Measurements from ENCODE around the gene THSD4.

The THSD4 gene

GRCh38 chr15:71290881-71291635 is 175.8 kb downstream of the THSD4 start:
- peaks cover 51% of the 10 kb centered on the region for H3K4me1 ChIP-seq (ENCODE audit: control insufficient read depth, insufficient read depth, low read length, unreplicated experiment)
- H3K79me2 ChIP-seq (ENCODE audit: control insufficient read depth, insufficient read depth, low read length, unreplicated experiment) = no peaks in the 10 kb centered on the region

GRCh38 chr15:71291723-71292122 is 176.5 kb downstream of the THSD4 start:
- Histone ChIP-seq H3K4me1 (ENCODE audit: control insufficient read depth, insufficient read depth, low read length, unreplicated experiment) (peaks cover 58% of the 10 kb centered on the region), H3K36me3 (ENCODE audit: insufficient read depth, low read length) (peaks cover 25% of the 10 kb centered on the region), H3K27me3 (ENCODE audit: insufficient read depth, low read length) (no peaks in the 10 kb centered on the region), H3K4me3 (ENCODE audit: low read depth, low read length) (no peak overlapping the region), H3K79me2 (ENCODE audit: control insufficient read depth, insufficient read depth, low read length, unreplicated experiment) (no peaks in the 10 kb centered on the region), H2AFZ (ENCODE audit: low read length, unreplicated experiment) (no peak overlapping the region), H3K27ac (ENCODE audit: low read depth, low read length) (peak overlapping the region; percentile 66)

More at GRCh38 chr15:71290881-71291635, 175.8 kb downstream of the THSD4 start:
- Histone ChIP-seq H3K36me3 (ENCODE audit: insufficient read depth, low read length) (peaks cover 25% of the 10 kb centered on the region), H3K27me3 (ENCODE audit: insufficient read depth, low read length) (no peaks in the 10 kb centered on the region), H3K4me3 (ENCODE audit: low read depth, low read length) (no peak overlapping the region), H2AFZ (ENCODE audit: low read length, unreplicated experiment) (no peak overlapping the region), H3K27ac (ENCODE audit: low read depth, low read length) (peak overlapping the region; percentile 66)

GRCh38 chr15:71293723-71294122 is 178.5 kb downstream of the THSD4 start:
- Histone ChIP-seq H2AFZ (ENCODE audit: low read length, unreplicated experiment) (no peak overlapping the region), H3K27ac (ENCODE audit: low read depth, low read length) (peak overlapping the region; percentile 99), H3K27me3 (ENCODE audit: insufficient read depth, low read length) (no peaks in the 10 kb centered on the region), H3K4me1 (ENCODE audit: control insufficient read depth, insufficient read depth, low read length, unreplicated experiment) (peaks cover 59% of the 10 kb centered on the region), H3K36me3 (ENCODE audit: insufficient read depth, low read length) (peaks cover 19% of the 10 kb centered on the region), H3K4me3 (ENCODE audit: low read depth, low read length) (no peak overlapping the region), H3K79me2 (ENCODE audit: control insufficient read depth, insufficient read depth, low read length, unreplicated experiment) (no peaks in the 10 kb centered on the region)

GRCh38 chr15:71294251-71294910 is 179.1 kb downstream of the THSD4 start:
- Histone ChIP-seq H3K36me3 (ENCODE audit: insufficient read depth, low read length) (peaks cover 19% of the 10 kb centered on the region), H3K4me3 (ENCODE audit: low read depth, low read length) (peak overlapping the region; percentile 23; the same call in 1 of the 2 replicates), H3K79me2 (ENCODE audit: control insufficient read depth, insufficient read depth, low read length, unreplicated experiment) (no peaks in the 10 kb centered on the region), H3K27me3 (ENCODE audit: insufficient read depth, low read length) (no peaks in the 10 kb centered on the region), H3K27ac (ENCODE audit: low read depth, low read length) (peak overlapping the region; percentile 99), H2AFZ (ENCODE audit: low read length, unreplicated experiment) (no peak overlapping the region), H3K4me1 (ENCODE audit: control insufficient read depth, insufficient read depth, low read length, unreplicated experiment) (peaks cover 59% of the 10 kb centered on the region)

GRCh38 chr15:71294911-71295602 is 179.8 kb downstream of the THSD4 start:
- H3K4me1 ChIP-seq (ENCODE audit: control insufficient read depth, insufficient read depth, low read length, unreplicated experiment) = peaks cover 62% of the 10 kb centered on the region
- peak overlapping the region; percentile 99 for H3K27ac ChIP-seq (ENCODE audit: low read depth, low read length)
- H3K27me3 ChIP-seq (ENCODE audit: insufficient read depth, low read length) = no peaks in the 10 kb centered on the region
- no peaks in the 10 kb centered on the region for H3K79me2 ChIP-seq (ENCODE audit: control insufficient read depth, insufficient read depth, low read length, unreplicated experiment)
- peak overlapping the region; percentile 48 for H3K4me3 ChIP-seq (ENCODE audit: low read depth, low read length)
- H2AFZ ChIP-seq (ENCODE audit: low read length, unreplicated experiment) = no peak overlapping the region
- peaks cover 19% of the 10 kb centered on the region for H3K36me3 ChIP-seq (ENCODE audit: insufficient read depth, low read length)

GRCh38 chr15:71295603-71296314 is 180.5 kb downstream of the THSD4 start:
- H3K36me3 ChIP-seq (ENCODE audit: insufficient read depth, low read length) = peaks cover 19% of the 10 kb centered on the region
- no peaks in the 10 kb centered on the region for H3K79me2 ChIP-seq (ENCODE audit: control insufficient read depth, insufficient read depth, low read length, unreplicated experiment)
- peak overlapping the region; percentile 46; the same call in 1 of the 2 replicates for H3K4me3 ChIP-seq (ENCODE audit: low read depth, low read length)
- no peak overlapping the region for H2AFZ ChIP-seq (ENCODE audit: low read length, unreplicated experiment)
- H3K27me3 ChIP-seq (ENCODE audit: insufficient read depth, low read length) = no peaks in the 10 kb centered on the region
- H3K27ac ChIP-seq (ENCODE audit: low read depth, low read length) = peak overlapping the region; percentile 99
- H3K4me1 ChIP-seq (ENCODE audit: control insufficient read depth, insufficient read depth, low read length, unreplicated experiment) = peaks cover 69% of the 10 kb centered on the region

- H3K4me3 ChIP-seq (ENCODE audit: low read depth, low read length) = peak overlapping the region; percentile 46; the same call in 1 of the 2 replicates
- peaks cover 19% of the 10 kb centered on the region for H3K36me3 ChIP-seq (ENCODE audit: insufficient read depth, low read length)
- H2AFZ ChIP-seq (ENCODE audit: low read length, unreplicated experiment) = no peak overlapping the region
- no peaks in the 10 kb centered on the region for H3K79me2 ChIP-seq (ENCODE audit: control insufficient read depth, insufficient read depth, low read length, unreplicated experiment)
- H3K27ac ChIP-seq (ENCODE audit: low read depth, low read length) = peak overlapping the region; percentile 99
- peaks cover 69% of the 10 kb centered on the region for H3K4me1 ChIP-seq (ENCODE audit: control insufficient read depth, insufficient read depth, low read length, unreplicated experiment)
- H3K27me3 ChIP-seq (ENCODE audit: insufficient read depth, low read length) = no peaks in the 10 kb centered on the region
Measured at GRCh38 chr15:71296315-71296679, 181.0 kb downstream of the THSD4 start.

- Histone ChIP-seq H3K36me3 (ENCODE audit: insufficient read depth, low read length) (peaks cover 4% of the 10 kb centered on the region; the same call in 1 of the 2 replicates), H2AFZ (ENCODE audit: low read length, unreplicated experiment) (no peak overlapping the region), H3K27ac (ENCODE audit: low read depth, low read length) (no peak overlapping the region), H3K79me2 (ENCODE audit: control insufficient read depth, insufficient read depth, low read length, unreplicated experiment) (no peaks in the 10 kb centered on the region), H3K4me1 (ENCODE audit: control insufficient read depth, insufficient read depth, low read length, unreplicated experiment) (peaks cover 31% of the 10 kb centered on the region), H3K4me3 (ENCODE audit: low read depth, low read length) (no peak overlapping the region), H3K27me3 (ENCODE audit: insufficient read depth, low read length) (no peaks in the 10 kb centered on the region)
Measured at GRCh38 chr15:71301958-71302621, 186.8 kb downstream of the THSD4 start.

GRCh38 chr15:71302861-71303410 is 187.7 kb downstream of the THSD4 start:
- H3K27me3 ChIP-seq (ENCODE audit: insufficient read depth, low read length) = no peaks in the 10 kb centered on the region
- no peak overlapping the region for H2AFZ ChIP-seq (ENCODE audit: low read length, unreplicated experiment)
- no peak overlapping the region for H3K27ac ChIP-seq (ENCODE audit: low read depth, low read length)

More at GRCh38 chr15:71302861-71303410, 187.7 kb downstream of the THSD4 start:
- peaks cover 6% of the 10 kb centered on the region; the same call in 1 of the 2 replicates for H3K36me3 ChIP-seq (ENCODE audit: insufficient read depth, low read length)
- no peaks in the 10 kb centered on the region for H3K79me2 ChIP-seq (ENCODE audit: control insufficient read depth, insufficient read depth, low read length, unreplicated experiment)
- H3K4me1 ChIP-seq (ENCODE audit: control insufficient read depth, insufficient read depth, low read length, unreplicated experiment) = peaks cover 26% of the 10 kb centered on the region
- H3K4me3 ChIP-seq (ENCODE audit: low read depth, low read length) = no peak overlapping the region

Data from ACC112 (cell line).